Activated CD8-positive, alpha-beta T cell treated with anti-CD3 and anti-CD28 coated beads, Interleukin-2, amount 10 ng/mL, durations not matched to agents 7 days and 5 days (primary cell): Measurements from ENCODE around the gene PDE11A. TPM values are rescaled to one million over a fixed set of nuclear protein-coding genes. Genes with fewer than 3 reads are reported as not detected.

Experiments
- ATAC-seq: fragments of 150-1000 bp; cut with Tn5 transposase; one replicate; pipeline ENCODE4 v1.10.0; 2021; ENCODE audit warnings: moderate library complexity
- CTCF ChIA-PET: fragments of 350-600 bp; sonication (Branson Sonifier 250); formaldehyde crosslinking; loops from one replicate; lab custom pipeline; 2021; ENCODE audit warnings: antibody characterized with exemption; lab: Charles Lee
- POLR2A ChIA-PET: fragments of 350-600 bp; sonication (Branson Sonifier 250); formaldehyde crosslinking; loops from one replicate; lab custom pipeline; 2021; ENCODE audit warnings: antibody characterized with exemption; lab: Charles Lee
- DNase-seq: peaks from one replicate; pipeline ENCODE4 v3.0.0-alpha.2; 2020
- H3K27ac Mint-ChIP-seq: one replicate; pipeline ENCODE4 v1.8.0; 2021; ENCODE audit warnings: mild to moderate bottlenecking, mixed read lengths
- H3K27me3 Mint-ChIP-seq: one replicate; pipeline ENCODE4 v1.8.0; 2021; ENCODE audit warnings: low read depth, mixed read lengths
- H3K36me3 Mint-ChIP-seq: one replicate; pipeline ENCODE4 v1.8.0; 2021; ENCODE audit warnings: low read depth, mixed read lengths
- H3K4me1 Mint-ChIP-seq: one replicate; pipeline ENCODE4 v1.8.0; 2021; ENCODE audit warnings: low read depth, mixed read lengths
- H3K4me3 Mint-ChIP-seq: one replicate; pipeline ENCODE4 v1.8.0; 2021; ENCODE audit warnings: mild to moderate bottlenecking, mixed read lengths
- H3K9me3 Mint-ChIP-seq: one replicate; pipeline ENCODE4 v1.8.0; 2022; ENCODE audit warnings: mixed read lengths; ENCODE audit not compliant: insufficient read depth
- total RNA-seq, 2 experiments: library from RNA; stranded (reverse); gene quantifications; one replicate each; pipeline ENCODE4 v1.2.3, GENCODE V29; 2021

PDE11A gene
- total RNA-seq, 2 experiments from 2014 or later = not detected

DNA sequence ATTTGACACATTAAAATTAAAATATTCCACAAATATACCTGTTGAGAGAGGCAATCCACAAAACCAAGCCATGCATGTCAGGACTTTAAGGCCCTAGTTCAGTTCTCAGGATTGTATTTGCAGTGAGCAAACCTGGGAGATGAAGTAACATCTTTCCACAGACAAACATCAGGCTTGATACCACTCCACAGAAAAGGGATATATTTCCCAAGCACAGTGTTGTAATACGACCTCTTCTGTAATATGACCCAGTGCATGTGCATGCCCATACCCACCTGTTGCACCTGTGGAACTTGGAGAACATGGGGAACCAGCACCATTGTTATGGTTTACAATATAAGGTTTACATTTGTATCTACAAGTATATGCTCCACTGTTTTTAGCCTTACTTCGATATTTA is 184.0 kb downstream of the PDE11A start:
- no peak for DNase-seq
- Mint-ChIP-seq H3K4me1 (no peaks in the 10 kb centered on the region), H3K27ac (no peak overlapping the region), H3K27me3 (peaks cover 26% of the 10 kb centered on the region), H3K9me3 (no peaks in the 10 kb centered on the region), H3K36me3 (no peaks in the 10 kb centered on the region), H3K4me3 (no peak overlapping the region)
- ChIA-PET CTCF (interaction anchor here (1.0 kb wide), 1 partner anchor 12 kb away, joined by 4 read pairs; no protein-coding TSS in a partner anchor), POLR2A (no interaction called here)
- no peak for ATAC-seq

DNA sequence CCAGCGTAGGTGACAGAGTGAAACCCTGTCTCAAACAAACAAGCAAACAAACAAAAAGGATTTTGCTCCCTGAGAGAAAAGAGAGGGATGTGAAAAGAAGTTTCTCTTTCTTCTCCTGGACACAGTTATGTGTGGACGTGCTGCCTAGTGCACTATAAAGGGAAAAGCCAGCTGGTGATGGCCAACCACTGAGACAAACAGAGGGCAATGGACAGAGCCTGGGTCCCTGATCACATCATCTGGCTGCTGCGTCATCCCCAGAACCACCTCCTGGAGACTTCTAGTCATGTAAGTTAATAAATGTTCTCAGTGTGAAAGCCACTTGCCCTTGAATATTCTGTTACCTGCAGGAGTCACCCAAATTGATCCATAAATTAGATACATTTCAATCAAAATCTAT is 184.9 kb downstream of the PDE11A start:
- Mint-ChIP-seq H3K27ac (no peak overlapping the region), H3K4me3 (no peak overlapping the region), H3K36me3 (no peaks in the 10 kb centered on the region), H3K27me3 (peaks cover 28% of the 10 kb centered on the region), H3K9me3 (no peaks in the 10 kb centered on the region), H3K4me1 (no peaks in the 10 kb centered on the region)
- CTCF ChIA-PET = interaction anchor here (1.0 kb wide), 1 partner anchor 11 kb away, joined by 4 read pairs; no protein-coding TSS in a partner anchor
- ATAC-seq (no peak), DNase-seq (no peak)
- POLR2A ChIA-PET = no interaction called here

DNA sequence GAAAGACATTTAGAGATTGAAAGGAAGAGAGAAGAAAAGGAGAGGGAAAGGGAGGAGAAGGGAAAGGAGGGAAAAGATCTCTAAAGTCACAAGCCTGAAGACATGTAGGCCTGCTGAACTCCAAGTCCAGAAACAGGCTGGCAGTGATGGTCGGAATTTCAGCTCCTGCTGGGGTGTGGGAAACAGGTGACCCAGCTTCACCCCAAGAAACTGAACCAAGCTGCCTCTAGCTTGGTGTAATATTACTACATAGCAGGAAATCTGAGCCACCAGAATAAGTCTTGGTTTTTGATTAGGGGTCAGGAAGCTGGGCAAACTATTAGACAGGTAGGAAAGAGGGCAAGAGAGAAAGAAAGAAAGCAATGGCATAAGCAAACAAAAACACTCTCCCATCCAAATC is 185.8 kb downstream of the PDE11A start:
- CTCF ChIA-PET = no interaction called here
- Mint-ChIP-seq H3K27me3 (peaks cover 28% of the 10 kb centered on the region), H3K27ac (no peak overlapping the region), H3K9me3 (no peaks in the 10 kb centered on the region), H3K4me3 (no peak overlapping the region), H3K4me1 (no peaks in the 10 kb centered on the region), H3K36me3 (no peaks in the 10 kb centered on the region)
- ATAC-seq = no peak
- POLR2A ChIA-PET = no interaction called here
- no peak for DNase-seq

DNA sequence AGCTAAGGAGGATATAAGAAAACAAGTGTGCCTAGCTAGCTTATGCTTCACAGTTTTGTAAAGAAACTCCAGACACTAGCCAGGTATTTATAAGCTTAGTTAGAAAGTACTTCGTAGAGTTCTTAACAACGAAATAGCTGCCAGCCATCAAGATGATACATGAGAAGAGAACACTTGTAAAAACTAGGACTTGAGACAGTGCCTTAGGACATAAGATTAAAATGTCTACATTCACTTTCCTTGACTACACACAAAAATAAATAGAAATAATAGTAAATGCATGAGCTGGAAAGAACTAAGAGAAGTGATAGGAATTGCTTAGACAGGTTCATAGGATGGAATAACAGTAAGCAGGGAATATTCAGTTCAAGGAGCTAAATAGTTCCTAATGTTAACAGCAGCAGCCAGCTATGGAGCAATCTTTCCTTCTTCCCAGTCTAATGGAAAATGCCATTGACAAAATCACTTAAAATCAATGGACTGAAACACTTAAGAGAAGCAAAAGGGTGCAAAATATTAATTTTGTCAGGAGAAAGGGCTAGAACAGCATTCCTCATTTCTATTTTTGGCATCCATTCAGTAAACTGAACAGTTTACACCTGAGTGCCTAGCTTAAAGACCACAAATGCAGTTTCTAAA is 186.6 kb downstream of the PDE11A start:
- Mint-ChIP-seq H3K4me1 (no peaks in the 10 kb centered on the region), H3K27ac (no peak overlapping the region)

DNA sequence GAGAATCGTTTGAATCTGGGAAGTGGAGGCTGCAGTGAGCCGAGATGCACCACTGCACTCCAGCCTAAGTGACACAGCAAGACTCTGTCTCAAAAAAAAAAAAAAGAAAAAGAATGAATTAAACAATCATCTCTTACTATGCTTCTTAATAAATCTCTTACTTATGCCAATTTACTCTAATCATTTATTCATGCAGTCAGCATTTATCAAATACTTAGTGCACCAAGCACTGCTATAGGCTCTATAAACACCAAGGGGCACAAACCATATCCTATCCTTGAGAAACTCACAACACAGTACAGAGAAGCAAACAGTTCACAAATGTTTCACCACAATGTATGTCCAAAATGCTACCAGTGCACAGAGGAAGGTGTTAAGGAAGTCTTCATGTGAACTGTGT is 189.4 kb downstream of the PDE11A start:
- Mint-ChIP-seq H3K27me3 (peaks cover 16% of the 10 kb centered on the region), H3K4me3 (no peak overlapping the region), H3K4me1 (no peaks in the 10 kb centered on the region), H3K27ac (no peak overlapping the region), H3K36me3 (no peaks in the 10 kb centered on the region), H3K9me3 (no peaks in the 10 kb centered on the region)
- ATAC-seq (no peak), DNase-seq (no peak)
- ChIA-PET CTCF (no interaction called here), POLR2A (no interaction called here)

More for the DNA sequence above, 186.6 kb downstream of the PDE11A start:
- Mint-ChIP-seq H3K27me3 (peaks cover 28% of the 10 kb centered on the region), H3K4me3 (no peak overlapping the region), H3K9me3 (no peaks in the 10 kb centered on the region), H3K36me3 (no peaks in the 10 kb centered on the region)
- ATAC-seq (no peak), DNase-seq (no peak)
- ChIA-PET CTCF (no interaction called here), POLR2A (no interaction called here)

DNA sequence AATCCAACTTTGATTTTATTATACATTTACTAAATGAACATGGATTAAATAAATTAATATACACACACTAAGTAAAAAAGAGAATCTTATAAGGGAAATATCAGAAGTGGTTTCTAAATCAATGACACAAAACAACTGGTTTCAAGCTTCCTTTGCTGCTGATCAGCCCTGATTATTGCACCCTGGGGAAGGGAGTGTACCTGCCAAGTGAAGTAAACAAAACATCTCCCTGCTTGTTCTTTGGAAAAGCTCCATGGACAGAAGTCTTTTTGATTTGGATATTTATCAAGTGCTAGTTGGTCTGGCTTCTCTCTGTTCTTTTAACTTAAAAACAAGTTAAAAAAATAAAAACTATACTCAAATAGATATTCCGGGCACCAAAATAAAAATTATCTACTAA is 190.1 kb downstream of the PDE11A start:
- ChIA-PET POLR2A (no interaction called here), CTCF (no interaction called here)
- ATAC-seq (no peak), DNase-seq (no peak)
- Mint-ChIP-seq H3K27ac (no peak overlapping the region), H3K9me3 (no peaks in the 10 kb centered on the region), H3K36me3 (no peaks in the 10 kb centered on the region), H3K27me3 (peaks cover 16% of the 10 kb centered on the region), H3K4me3 (no peak overlapping the region), H3K4me1 (no peaks in the 10 kb centered on the region)

DNA sequence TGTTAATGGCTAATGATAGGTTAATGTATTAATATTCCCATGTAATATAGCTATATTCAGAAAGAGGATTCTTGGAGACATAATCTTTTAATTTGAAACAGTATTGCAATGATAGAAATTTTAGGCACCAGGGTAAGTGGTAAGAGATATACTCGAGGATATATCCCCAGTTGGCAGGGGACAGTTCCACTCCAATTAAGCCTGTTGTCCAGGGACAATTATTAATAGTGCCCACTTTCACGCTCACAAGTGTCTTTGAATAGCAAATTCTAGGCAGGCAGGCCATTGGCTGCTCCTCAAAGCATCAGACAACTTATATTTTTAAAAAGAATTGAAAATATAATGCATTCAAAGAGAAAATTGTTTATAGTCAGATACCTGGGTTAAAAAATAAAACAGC is 190.7 kb downstream of the PDE11A start:
- Mint-ChIP-seq H3K4me3 (no peak overlapping the region), H3K4me1 (no peaks in the 10 kb centered on the region), H3K9me3 (no peaks in the 10 kb centered on the region), H3K27me3 (peaks cover 16% of the 10 kb centered on the region), H3K27ac (no peak overlapping the region), H3K36me3 (no peaks in the 10 kb centered on the region)
- POLR2A ChIA-PET = no interaction called here
- CTCF ChIA-PET = no interaction called here
- DNase-seq (no peak), ATAC-seq (no peak)

DNA sequence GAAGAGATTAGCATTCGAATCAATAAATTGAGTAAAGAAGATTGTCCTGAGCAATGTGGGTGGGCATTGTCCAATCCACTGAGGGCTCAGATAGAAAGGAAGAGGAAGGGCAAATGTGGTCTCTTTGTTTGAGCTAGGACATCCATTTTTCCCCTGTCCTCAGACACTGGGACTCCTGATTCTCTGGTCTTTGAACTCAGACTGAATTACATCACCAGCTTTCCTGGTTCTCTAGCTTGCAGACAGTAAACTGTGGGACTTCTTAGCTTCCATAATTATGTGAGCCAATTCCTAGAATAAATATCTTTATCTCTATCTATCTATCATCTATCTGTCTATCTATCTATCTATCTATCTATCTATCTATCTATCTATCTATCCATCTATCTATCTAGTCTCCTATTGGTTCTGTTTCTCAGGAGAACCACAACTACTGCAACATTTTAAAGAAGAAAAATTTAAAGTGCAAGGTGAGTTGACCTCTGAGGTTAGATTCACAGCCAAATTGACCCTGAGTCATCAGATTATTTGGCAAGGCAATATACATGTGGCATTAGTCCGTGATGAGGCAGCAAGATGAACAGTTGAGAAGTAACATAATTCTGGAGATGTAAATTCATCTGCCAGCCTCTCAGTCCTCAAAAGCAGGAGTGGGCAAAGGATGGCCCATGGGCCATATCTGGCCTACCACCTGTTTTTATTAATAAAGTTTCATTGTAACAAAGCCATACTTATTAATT is 191.4 kb downstream of the PDE11A start:
- no peak for ATAC-seq
- DNase-seq = no peak
- Mint-ChIP-seq H3K27ac (no peak overlapping the region), H3K27me3 (peaks cover 14% of the 10 kb centered on the region), H3K9me3 (no peaks in the 10 kb centered on the region), H3K4me1 (no peaks in the 10 kb centered on the region), H3K4me3 (no peak overlapping the region), H3K36me3 (no peaks in the 10 kb centered on the region)
- POLR2A ChIA-PET = no interaction called here
- CTCF ChIA-PET = no interaction called here

DNA sequence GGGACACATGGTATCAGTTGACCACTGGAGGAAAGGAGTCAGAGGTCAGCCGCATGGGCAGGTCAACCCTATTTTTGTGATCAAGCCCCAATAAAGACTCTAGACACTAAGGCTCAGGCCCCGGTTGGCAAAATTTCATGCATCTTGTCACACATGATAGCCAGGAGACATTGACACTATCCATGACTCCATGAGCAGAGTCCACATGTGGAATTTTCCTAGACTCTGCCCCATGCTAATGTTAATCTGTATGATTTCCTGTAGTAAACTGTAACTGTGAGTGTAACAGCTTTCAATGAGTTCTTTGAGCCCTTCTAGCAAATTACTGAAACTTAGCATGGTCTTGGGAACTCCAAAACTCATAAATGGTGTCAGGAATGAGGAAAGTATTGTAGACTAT is 192.3 kb downstream of the PDE11A start:
- ATAC-seq = no peak
- Mint-ChIP-seq H3K36me3 (no peaks in the 10 kb centered on the region), H3K4me3 (no peak overlapping the region), H3K27me3 (peaks cover 12% of the 10 kb centered on the region), H3K27ac (no peak overlapping the region), H3K4me1 (no peaks in the 10 kb centered on the region), H3K9me3 (no peaks in the 10 kb centered on the region)
- CTCF ChIA-PET = no interaction called here
- POLR2A ChIA-PET = no interaction called here
- no peak for DNase-seq

DNA sequence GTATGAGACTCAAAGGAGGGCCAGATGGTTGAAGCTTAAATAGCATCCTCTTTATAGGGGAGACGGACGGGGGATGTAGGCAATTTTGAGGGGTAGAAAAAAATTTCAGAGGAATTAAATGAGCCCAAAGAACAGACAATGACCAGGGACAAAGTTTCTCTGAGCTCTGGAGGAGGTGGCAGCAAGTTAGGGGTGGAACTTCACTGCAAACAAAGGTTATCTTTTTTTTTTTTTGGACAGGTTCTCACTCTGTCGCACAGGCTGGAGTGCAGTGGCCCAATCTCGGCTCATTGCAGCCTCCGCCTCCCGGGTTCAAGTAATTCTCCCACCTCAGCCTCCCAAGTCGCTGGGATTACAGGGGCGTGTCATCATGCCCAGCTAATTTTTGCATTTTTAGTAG is 195.6 kb downstream of the PDE11A start:
- Mint-ChIP-seq H3K9me3 (no peaks in the 10 kb centered on the region), H3K27ac (no peak overlapping the region), H3K27me3 (peaks cover 5% of the 10 kb centered on the region), H3K4me1 (no peaks in the 10 kb centered on the region), H3K36me3 (no peaks in the 10 kb centered on the region), H3K4me3 (no peak overlapping the region)
- DNase-seq (no peak), ATAC-seq (no peak)
- ChIA-PET CTCF (interaction anchor here (0.9 kb wide), 1 partner anchor 11 kb away, joined by 4 read pairs; no protein-coding TSS in a partner anchor), POLR2A (no interaction called here)

DNA sequence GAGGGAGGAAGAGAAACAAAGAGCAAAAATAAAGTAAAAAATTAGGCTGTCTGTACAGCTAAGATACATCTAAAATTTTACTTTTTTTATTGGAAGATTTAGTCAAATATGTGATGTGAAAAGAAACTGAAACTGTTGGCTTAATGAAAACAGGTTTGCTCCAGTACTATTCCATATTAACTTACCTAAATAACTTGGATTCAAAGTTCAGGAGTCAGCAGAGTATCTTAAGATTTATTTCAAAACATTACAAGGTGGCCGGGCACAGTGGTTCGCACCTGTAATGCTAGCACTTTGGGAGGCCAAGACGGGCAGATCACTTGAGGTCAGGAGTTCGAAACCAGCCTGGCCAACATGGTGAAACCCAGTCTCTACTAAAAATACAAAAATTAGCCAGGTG is 197.9 kb downstream of the PDE11A start:
- DNase-seq (no peak), ATAC-seq (no peak)
- ChIA-PET POLR2A (no interaction called here), CTCF (no interaction called here)
- Mint-ChIP-seq H3K4me1 (no peaks in the 10 kb centered on the region), H3K36me3 (no peaks in the 10 kb centered on the region), H3K27ac (no peak overlapping the region), H3K4me3 (no peak overlapping the region), H3K27me3 (peaks cover 5% of the 10 kb centered on the region), H3K9me3 (no peaks in the 10 kb centered on the region)

DNA sequence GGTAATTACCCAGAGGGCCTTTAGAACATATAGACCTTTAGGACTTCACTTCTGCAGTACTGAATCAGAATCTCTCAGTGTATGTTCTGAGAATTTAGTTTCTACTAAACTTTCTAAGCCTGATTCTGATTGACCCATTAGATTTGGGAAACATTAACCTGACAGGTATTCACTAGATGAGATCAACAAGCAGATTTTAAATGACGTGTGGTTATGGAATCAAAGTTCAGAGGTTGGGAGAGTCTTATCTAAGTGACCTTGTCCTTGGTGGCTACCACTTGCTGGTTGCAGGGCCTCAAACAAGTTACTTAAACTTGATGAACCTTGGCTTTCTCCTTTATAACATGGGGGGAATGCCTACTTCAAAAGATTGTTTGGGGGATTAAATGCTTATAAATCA is 198.7 kb downstream of the PDE11A start:
- peaks cover 5% of the 10 kb centered on the region for H3K27me3 Mint-ChIP-seq
- ChIA-PET CTCF (no interaction called here), POLR2A (no interaction called here)
- no peak overlapping the region for H3K27ac Mint-ChIP-seq
- H3K9me3 Mint-ChIP-seq = no peaks in the 10 kb centered on the region
- DNase-seq (no peak), ATAC-seq (no peak)
- H3K4me1 Mint-ChIP-seq = no peaks in the 10 kb centered on the region
- H3K4me3 Mint-ChIP-seq = no peak overlapping the region
- H3K36me3 Mint-ChIP-seq = no peaks in the 10 kb centered on the region
